ENCODE measurements around the gene IRF5. TPM values are rescaled to one million over a fixed set of nuclear protein-coding genes. Genes with fewer than 3 reads are reported as not detected.

IRF5 gene
- total and polyA plus RNA-seq, 12 donors = 0.83 to 25.9 (median 10.9) TPM

DNA sequence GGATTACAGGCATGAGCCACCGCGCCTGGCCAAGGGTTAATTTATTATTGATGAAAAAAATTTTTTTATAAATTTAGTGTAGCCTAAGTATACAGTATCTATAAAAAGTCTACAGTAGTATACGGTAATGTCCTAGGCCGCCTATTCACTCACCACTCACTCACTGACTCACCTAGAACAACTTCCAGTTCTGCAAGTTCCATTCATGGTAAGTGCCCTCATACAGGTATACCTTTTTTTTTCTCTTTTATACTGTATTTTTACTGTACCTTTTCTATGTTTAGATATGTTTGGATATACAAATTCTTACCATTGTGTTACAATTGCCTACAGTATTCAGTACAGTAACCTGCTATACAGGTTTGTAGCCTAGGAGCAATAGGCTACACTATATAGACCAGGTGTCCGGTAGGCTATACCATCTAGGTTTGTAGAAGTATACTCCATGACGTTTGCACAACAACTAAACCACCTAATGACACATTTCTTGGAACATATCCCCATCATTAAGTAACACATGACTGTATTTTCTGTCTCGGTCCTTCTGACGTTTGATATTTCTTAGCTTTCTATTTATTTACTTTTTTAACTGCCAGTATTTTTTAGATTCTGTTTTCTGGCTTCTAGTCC lies 23.4 kb downstream of the IRF5 start:
- intact Hi-C loops (cut with DNase I) = no loop called here
- Histone ChIP-seq H3K36me3 (replicated peaks in 1 of 2) (peaks cover 0 to 47% of the 10 kb centered on the region in 2 donors), H3K27ac (no peak overlapping the region), H3K9me3 (replicated peaks in 1 of 3) (no peaks in the 10 kb centered on the region), H3K4me1 (replicated peaks in 1 of 2) (peaks cover 0 to 8% of the 10 kb centered on the region in 2 donors), H3K27me3 (no peaks in the 10 kb centered on the region), H3K4me3 (no peak overlapping the region)
- no peak for DNase-seq
- TF ChIP-seq, protein P1, sequence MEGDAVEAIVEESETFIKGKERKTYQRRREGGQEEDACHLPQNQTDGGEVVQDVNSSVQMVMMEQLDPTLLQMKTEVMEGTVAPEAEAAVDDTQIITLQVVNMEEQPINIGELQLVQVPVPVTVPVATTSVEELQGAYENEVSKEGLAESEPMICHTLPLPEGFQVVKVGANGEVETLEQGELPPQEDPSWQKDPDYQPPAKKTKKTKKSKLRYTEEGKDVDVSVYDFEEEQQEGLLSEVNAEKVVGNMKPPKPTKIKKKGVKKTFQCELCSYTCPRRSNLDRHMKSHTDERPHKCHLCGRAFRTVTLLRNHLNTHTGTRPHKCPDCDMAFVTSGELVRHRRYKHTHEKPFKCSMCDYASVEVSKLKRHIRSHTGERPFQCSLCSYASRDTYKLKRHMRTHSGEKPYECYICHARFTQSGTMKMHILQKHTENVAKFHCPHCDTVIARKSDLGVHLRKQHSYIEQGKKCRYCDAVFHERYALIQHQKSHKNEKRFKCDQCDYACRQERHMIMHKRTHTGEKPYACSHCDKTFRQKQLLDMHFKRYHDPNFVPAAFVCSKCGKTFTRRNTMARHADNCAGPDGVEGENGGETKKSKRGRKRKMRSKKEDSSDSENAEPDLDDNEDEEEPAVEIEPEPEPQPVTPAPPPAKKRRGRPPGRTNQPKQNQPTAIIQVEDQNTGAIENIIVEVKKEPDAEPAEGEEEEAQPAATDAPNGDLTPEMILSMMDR (IDR thresholded peaks at IDR 0.05) = no peak
- no peak for TF ChIP-seq POLR2A (IDR thresholded peaks at IDR 0.05)
- 83 to 88% (median 85%) methylated on average over 8 of the region's 8 CpGs for WGBS, 4 donors

DNA sequence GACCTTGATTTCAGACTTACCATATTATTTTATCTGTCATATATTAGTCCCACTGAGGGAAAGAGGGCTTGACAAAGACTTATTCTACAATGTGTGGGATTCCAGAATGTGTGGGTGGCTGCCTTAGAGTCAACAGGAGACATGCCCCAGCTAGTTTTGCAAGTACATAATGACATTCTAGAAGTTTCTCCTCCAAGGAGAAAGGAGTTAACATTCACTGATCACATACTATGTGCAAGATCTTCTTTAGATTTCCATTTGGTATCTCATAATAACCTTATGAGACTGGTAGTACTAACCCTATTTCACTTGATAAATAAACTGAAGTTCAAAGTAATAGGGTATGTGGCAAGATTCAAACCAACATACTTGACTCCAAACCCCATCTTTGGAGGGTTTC lies 25.2 kb downstream of the IRF5 start:
- no peak for TF ChIP-seq POLR2A (IDR thresholded peaks at IDR 0.05)
- TF ChIP-seq, protein P1 (IDR thresholded peaks at IDR 0.05) = no peak
- no peak for DNase-seq
- Histone ChIP-seq H3K27ac (no peak overlapping the region), H3K27me3 (no peaks in the 10 kb centered on the region), H3K4me1 (replicated peaks in 1 of 2) (peaks cover 0 to 8% of the 10 kb centered on the region in 2 donors), H3K4me3 (no peak overlapping the region), H3K9me3 (replicated peaks in 1 of 3) (no peaks in the 10 kb centered on the region), H3K36me3 (replicated peaks in 1 of 2) (peaks cover 0 to 42% of the 10 kb centered on the region in 2 donors)
- intact Hi-C loops (cut with DNase I) = no loop called here

DNA sequence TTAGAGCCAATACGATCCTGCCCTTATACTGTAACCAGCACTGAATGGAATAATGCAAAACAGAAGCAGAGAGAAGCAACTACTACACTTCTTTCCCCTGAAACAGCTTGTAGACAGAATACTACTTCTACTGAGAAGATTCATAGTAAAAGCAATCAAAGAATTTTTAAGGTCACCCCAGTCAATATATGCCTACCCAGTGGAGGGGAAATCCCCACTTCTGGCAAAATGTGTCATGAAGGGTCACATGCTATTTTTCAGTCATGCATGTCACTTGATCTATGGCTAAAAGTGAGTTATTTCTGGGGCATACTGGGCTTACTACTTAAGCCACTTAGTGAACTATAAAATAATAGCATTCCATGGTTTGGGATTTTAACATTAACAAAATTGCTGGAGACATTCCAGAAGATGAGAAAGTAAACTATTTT lies 25.6 kb downstream of the IRF5 start:
- Histone ChIP-seq H3K36me3 (replicated peaks in 1 of 2) (peaks cover 0 to 44% of the 10 kb centered on the region in 2 donors), H3K27ac (no peak overlapping the region), H3K27me3 (no peaks in the 10 kb centered on the region), H3K4me1 (replicated peaks in 1 of 2) (peaks cover 0 to 8% of the 10 kb centered on the region in 2 donors), H3K4me3 (no peak overlapping the region), H3K9me3 (replicated peaks in 1 of 3) (no peaks in the 10 kb centered on the region)
- WGBS, 4 donors = 67 to 93% (median 92%) methylated on average over 1 of the region's 1 CpG
- TF ChIP-seq, protein P1 (IDR thresholded peaks at IDR 0.05) = no peak
- TF ChIP-seq POLR2A (IDR thresholded peaks at IDR 0.05) = no peak
- intact Hi-C loops (cut with DNase I) = no loop called here
- no peak for DNase-seq

DNA sequence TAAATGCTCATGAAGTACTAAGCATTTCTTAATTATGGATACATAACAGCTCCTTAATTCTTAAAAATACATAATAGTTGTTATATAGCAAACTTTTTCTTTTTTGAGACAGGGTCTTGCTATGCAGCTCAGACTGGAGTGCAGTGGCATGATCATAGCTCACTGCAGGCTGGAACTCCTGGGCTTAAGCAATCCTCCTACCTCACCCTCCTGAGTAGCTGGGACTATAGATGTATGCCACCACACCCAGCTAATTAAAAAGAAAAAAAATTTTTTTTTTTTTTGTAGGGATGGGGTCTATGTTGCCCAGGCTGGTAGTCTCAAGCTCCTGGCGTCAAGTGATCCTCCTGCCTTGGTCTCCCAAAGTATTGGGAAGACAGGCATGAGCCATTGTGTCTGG lies 30.9 kb downstream of the IRF5 start:
- WGBS, 4 donors = 88 to 100% (median 97%) methylated on average over 1 of the region's 1 CpG
- Histone ChIP-seq H3K4me1 (replicated peaks in 1 of 2) (peaks cover 0 to 2% of the 10 kb centered on the region in 2 donors), H3K36me3 (replicated peaks in 1 of 2) (peaks cover 0 to 78% of the 10 kb centered on the region in 2 donors), H3K27me3 (no peaks in the 10 kb centered on the region), H3K4me3 (no peak overlapping the region), H3K27ac (no peak overlapping the region), H3K9me3 (replicated peaks in 1 of 3) (no peaks in the 10 kb centered on the region)
- intact Hi-C loops (cut with DNase I) = no loop called here
- no peak for DNase-seq
- TF ChIP-seq POLR2A (IDR thresholded peaks at IDR 0.05) = no peak
- TF ChIP-seq, protein P1 (IDR thresholded peaks at IDR 0.05) = no peak
